HEK293 (cell line): ENCODE results near the gene ABLIM2.

Source experiments
- CTCF ChIA-PET: fragments of 350-600 bp; formaldehyde crosslinking; extraction: SDS; loops from one replicate; lab custom pipeline; 2021; ENCODE audit warnings: antibody characterized with exemption; lab: Yijun Ruan, JAX
- POLR2A ChIA-PET: fragments of 300-600 bp; formaldehyde crosslinking; extraction: SDS; loops from one replicate; lab custom pipeline; 2020; ENCODE audit warnings: antibody characterized with exemption, inconsistent platforms; lab: Yijun Ruan, JAX
- H3K27ac ChIP-seq: fragments of 200-500 bp; sonication (Bioruptor generic); 2 replicates; pipeline ENCODE4 v1.5.1; 2014; ENCODE audit warnings: low read depth, low read length, control low read depth, inconsistent platforms; ENCODE audit errors: extremely low read depth
- H3K36me3 ChIP-seq, 2 experiments: fragments of 200-500 bp in 1 of 2; sonication (Bioruptor generic) in 1 of 2; 1 replicate in 1 of 2; 2 replicates in 1 of 2; pipeline ENCODE4 v1.5.1; 2014 to 2017; ENCODE audit warnings: inconsistent platforms in 2 of 2, low read length in 2 of 2; ENCODE audit not compliant: control insufficient read depth in 2 of 2, insufficient read depth in 1 of 2
- H3K4me1 ChIP-seq: fragments of 200-500 bp; sonication (Bioruptor generic); 2 replicates; pipeline ENCODE4 v1.5.1; 2014; ENCODE audit warnings: mild to moderate bottlenecking, low read length, inconsistent platforms; ENCODE audit not compliant: control insufficient read depth, insufficient read depth
- H3K4me3 ChIP-seq: 2 replicates; pipeline ENCODE4 v1.5.1; 2011; ENCODE audit warnings: low read depth, mild to moderate bottlenecking, control low read depth, low read length, moderate library complexity
- H3K9me3 ChIP-seq: fragments of 200-500 bp; sonication (Bioruptor generic); 2 replicates; pipeline ENCODE4 v1.5.1; 2014; ENCODE audit warnings: low read depth, low read length, inconsistent platforms; ENCODE audit not compliant: control insufficient read depth, insufficient read depth
- EGR2 ChIP-seq: fragments of 450-650 bp; formaldehyde crosslinking; IDR thresholded peaks from 2 replicates; pipeline ENCODE4 v1.5.1; 2016; ENCODE audit warnings: low read depth, missing biosample characterization, missing genetic modification characterization
- MEIS1 ChIP-seq: sonication (generic); formaldehyde crosslinking; IDR thresholded peaks from 2 replicates; pipeline ENCODE4 v1.8.1; 2022; ENCODE audit warnings: missing genetic modification reagents, mild to moderate bottlenecking, borderline replicate concordance
- OSR2 ChIP-seq: fragments of 450-650 bp; formaldehyde crosslinking; IDR thresholded peaks from 2 replicates; pipeline ENCODE4 v1.5.1; 2016; ENCODE audit warnings: missing biosample characterization, missing genetic modification characterization
- PBX3 ChIP-seq: sonication (generic); formaldehyde crosslinking; IDR thresholded peaks from 2 replicates; pipeline ENCODE4 v1.8.1; 2022; ENCODE audit warnings: mild to moderate bottlenecking, moderate library complexity, missing genetic modification reagents
- REPIN1 ChIP-seq: fragments of 450-650 bp; formaldehyde crosslinking; IDR thresholded peaks from 2 replicates; pipeline ENCODE4 v1.5.1; 2017; ENCODE audit warnings: missing biosample characterization, missing genetic modification characterization, low read depth
- SALL2 ChIP-seq: fragments of 450-650 bp; formaldehyde crosslinking; IDR thresholded peaks from 2 replicates; pipeline ENCODE4 v1.5.0; 2017; ENCODE audit warnings: missing biosample characterization, mild to moderate bottlenecking, missing genetic modification characterization, borderline replicate concordance
- TCF7L2 ChIP-seq: IDR thresholded peaks from 2 replicates; pipeline ENCODE4 v1.6.1; 2011; ENCODE audit warnings: low read depth, mild to moderate bottlenecking, inconsistent platforms, low read length, moderate library complexity, borderline replicate concordance
- ZBTB48 ChIP-seq: fragments of 450-650 bp; formaldehyde crosslinking; IDR thresholded peaks from 2 replicates; pipeline ENCODE4 v1.5.1; 2016; ENCODE audit warnings: missing biosample characterization, missing genetic modification characterization
- ZFHX2 ChIP-seq: fragments of 450-650 bp; formaldehyde crosslinking; conservative IDR thresholded peaks from 2 replicates; pipeline ENCODE4 v1.5.1; 2016; ENCODE audit warnings: missing biosample characterization, missing genetic modification characterization
- ZIC2 ChIP-seq: fragments of 450-650 bp; formaldehyde crosslinking; IDR thresholded peaks from 2 replicates; pipeline ENCODE4 v1.5.1; 2016; ENCODE audit warnings: missing biosample characterization, missing genetic modification characterization
- ZNF10 ChIP-seq: fragments of 450-650 bp; formaldehyde crosslinking; IDR thresholded peaks from 2 replicates; pipeline ENCODE4 v1.5.1; 2017; ENCODE audit warnings: missing biosample characterization, missing genetic modification characterization
- ZNF155 ChIP-seq: fragments of 450-650 bp; formaldehyde crosslinking; IDR thresholded peaks from 2 replicates; pipeline ENCODE4 v1.5.1; 2016; ENCODE audit warnings: missing biosample characterization, missing genetic modification characterization
- ZNF16 ChIP-seq: fragments of 450-650 bp; formaldehyde crosslinking; IDR thresholded peaks from 2 replicates; pipeline ENCODE4 v1.5.1; 2016; ENCODE audit warnings: low read depth, missing biosample characterization, missing genetic modification characterization
- ZNF175 ChIP-seq: fragments of 450-650 bp; formaldehyde crosslinking; IDR thresholded peaks from 2 replicates; pipeline ENCODE4 v1.5.1; 2016; ENCODE audit warnings: missing biosample characterization, missing genetic modification characterization
- ZNF19 ChIP-seq: fragments of 450-650 bp; formaldehyde crosslinking; IDR thresholded peaks from 2 replicates; pipeline ENCODE4; 2016; ENCODE audit warnings: missing biosample characterization, missing genetic modification characterization, low read depth
- ZNF221 ChIP-seq: fragments of 450-650 bp; formaldehyde crosslinking; IDR thresholded peaks from 2 replicates; pipeline ENCODE4 v1.5.1; 2017; ENCODE audit warnings: missing biosample characterization, missing genetic modification characterization, borderline replicate concordance
- ZNF341 ChIP-seq: fragments of 450-650 bp; formaldehyde crosslinking; IDR thresholded peaks from 2 replicates; pipeline ENCODE4; 2016; ENCODE audit warnings: low read depth, missing biosample characterization, missing genetic modification characterization
- ZNF366 ChIP-seq: fragments of 450-650 bp; formaldehyde crosslinking; conservative IDR thresholded peaks from 2 replicates; pipeline ENCODE4 v1.5.1; 2016; ENCODE audit warnings: missing biosample characterization, missing genetic modification characterization
- ZNF416 ChIP-seq: fragments of 450-650 bp; formaldehyde crosslinking; IDR thresholded peaks from 2 replicates; pipeline ENCODE4 v1.5.1; 2016; ENCODE audit warnings: missing biosample characterization, missing genetic modification characterization
- ZNF544 ChIP-seq: fragments of 450-650 bp; formaldehyde crosslinking; IDR thresholded peaks from 2 replicates; pipeline ENCODE4 v1.5.0; 2017; ENCODE audit warnings: missing biosample characterization, missing genetic modification characterization
- ZNF560 ChIP-seq: fragments of 450-650 bp; formaldehyde crosslinking; IDR thresholded peaks from 2 replicates; pipeline ENCODE4 v1.5.1; 2017; ENCODE audit warnings: missing biosample characterization, missing genetic modification characterization, borderline replicate concordance
- ZNF654 ChIP-seq: fragments of 450-650 bp; formaldehyde crosslinking; IDR thresholded peaks from 2 replicates; pipeline ENCODE4 v1.5.1; 2016; ENCODE audit warnings: low read depth, missing biosample characterization, missing genetic modification characterization
- ZNF707 ChIP-seq: fragments of 450-650 bp; formaldehyde crosslinking; IDR thresholded peaks from 2 replicates; pipeline ENCODE4 v1.5.1; 2016; ENCODE audit warnings: missing biosample characterization, missing genetic modification characterization
- ZNF768 ChIP-seq: fragments of 450-650 bp; formaldehyde crosslinking; IDR thresholded peaks from 2 replicates; pipeline ENCODE4 v1.5.1; 2018; ENCODE audit warnings: missing biosample characterization, mild to moderate bottlenecking, missing genetic modification characterization
- ZNF843 ChIP-seq: fragments of 450-650 bp; formaldehyde crosslinking; IDR thresholded peaks from 2 replicates; pipeline ENCODE4 v1.5.1; 2016; ENCODE audit warnings: missing biosample characterization, missing genetic modification characterization
- TF ChIP-seq, protein P1 (sequence below): fragments of 450-650 bp; IDR thresholded peaks from 2 replicates; pipeline ENCODE4 v1.5.1; 2018; ENCODE audit warnings: missing biosample characterization, missing genetic modification characterization
- TF ChIP-seq, protein P2 (sequence below): fragments of 450-650 bp; formaldehyde crosslinking; IDR thresholded peaks from 2 replicates; pipeline ENCODE4 v1.5.1; 2016; ENCODE audit warnings: missing biosample characterization, missing genetic modification characterization

ABLIM2 gene

GRCh38 chr4:8024073-8024786, 134.4 kb downstream of the ABLIM2 start:
- no peak overlapping the region for H3K4me3 ChIP-seq
- H3K36me3 ChIP-seq: no peaks in the 10 kb centered on the region
- POLR2A ChIA-PET: no interaction called here
- CTCF ChIA-PET: no interaction called here
- TF ChIP-seq ZNF654 (tag by site-specific recombination): no peak
- TF ChIP-seq ZNF16: no peak
- TF ChIP-seq SALL2 (tag by site-specific recombination): no peak
- TF ChIP-seq PBX3: no peak
- no peak for TF ChIP-seq ZNF768 (tag by site-specific recombination)
- TF ChIP-seq, all 188 proteins: peak for 0
- no peaks in the 10 kb centered on the region for H3K4me1 ChIP-seq
- no peak overlapping the region for H3K27ac ChIP-seq
- H3K9me3 ChIP-seq: no peaks in the 10 kb centered on the region

DNA sequence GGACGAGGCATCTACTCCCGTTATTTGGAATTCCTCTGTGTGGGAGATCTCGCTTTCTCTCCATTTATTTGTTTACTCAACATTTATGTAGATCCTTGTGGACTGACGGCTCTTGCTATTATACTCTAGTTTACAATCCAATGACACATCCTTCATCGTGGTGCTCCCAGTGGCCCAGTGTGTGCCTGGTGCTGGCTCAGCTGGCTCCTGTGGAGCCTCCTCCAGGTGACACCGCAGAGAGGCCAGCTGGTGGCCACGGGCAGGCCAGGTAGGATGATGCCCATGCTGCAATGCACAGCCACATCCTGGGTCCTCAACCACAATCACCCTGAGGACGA, 134.9 kb downstream of the ABLIM2 start:
- POLR2A ChIA-PET: no interaction called here
- Histone ChIP-seq H3K27ac (no peak overlapping the region), H3K4me1 (no peaks in the 10 kb centered on the region), H3K36me3 (no peaks in the 10 kb centered on the region), H3K4me3 (no peak overlapping the region), H3K9me3 (no peaks in the 10 kb centered on the region)
- CTCF ChIA-PET: no interaction called here
- TF ChIP-seq REPIN1 (tag by site-specific recombination): no peak
- TF ChIP-seq MEIS1: no peak
- TF ChIP-seq, protein P1, sequence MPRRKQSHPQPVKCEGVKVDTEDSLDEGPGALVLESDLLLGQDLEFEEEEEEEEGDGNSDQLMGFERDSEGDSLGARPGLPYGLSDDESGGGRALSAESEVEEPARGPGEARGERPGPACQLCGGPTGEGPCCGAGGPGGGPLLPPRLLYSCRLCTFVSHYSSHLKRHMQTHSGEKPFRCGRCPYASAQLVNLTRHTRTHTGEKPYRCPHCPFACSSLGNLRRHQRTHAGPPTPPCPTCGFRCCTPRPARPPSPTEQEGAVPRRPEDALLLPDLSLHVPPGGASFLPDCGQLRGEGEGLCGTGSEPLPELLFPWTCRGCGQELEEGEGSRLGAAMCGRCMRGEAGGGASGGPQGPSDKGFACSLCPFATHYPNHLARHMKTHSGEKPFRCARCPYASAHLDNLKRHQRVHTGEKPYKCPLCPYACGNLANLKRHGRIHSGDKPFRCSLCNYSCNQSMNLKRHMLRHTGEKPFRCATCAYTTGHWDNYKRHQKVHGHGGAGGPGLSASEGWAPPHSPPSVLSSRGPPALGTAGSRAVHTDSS: no peak
- 0 out of 2 replicates have a peak, but pooled peaks have one; percentile 10 for TF ChIP-seq EGR2 (tag by site-specific recombination)
- TF ChIP-seq ZBTB48 (tag by site-specific recombination): no peak
- TF ChIP-seq ZNF544 (tag by site-specific recombination): no peak
- no peak for TF ChIP-seq ZNF843
- TF ChIP-seq ZNF175 (tag by site-specific recombination): no peak
- TF ChIP-seq ZNF19: no peak
- no peak for TF ChIP-seq OSR2 (tag by site-specific recombination)
- peak; percentile 84 for TF ChIP-seq ZIC2 (tag by site-specific recombination)

- Histone ChIP-seq H3K9me3 (no peaks in the 10 kb centered on the region), H3K4me3 (no peak overlapping the region), H3K4me1 (no peaks in the 10 kb centered on the region), H3K36me3 (no peaks in the 10 kb centered on the region), H3K27ac (no peak overlapping the region)
- CTCF ChIA-PET: no interaction called here
- POLR2A ChIA-PET: no interaction called here
- 0 out of 2 replicates have a peak, but pooled peaks have one; percentile 35 for TF ChIP-seq ZNF366
- no peak for TF ChIP-seq ZBTB48 (tag by site-specific recombination)
- no peak for TF ChIP-seq TCF7L2
- no peak for TF ChIP-seq ZNF221 (tag by site-specific recombination)
- TF ChIP-seq ZNF341 (tag by site-specific recombination): no peak
- TF ChIP-seq ZFHX2 (tag by site-specific recombination): peak; percentile 51; the same call in 1 of the 2 replicates
- TF ChIP-seq, protein P2, sequence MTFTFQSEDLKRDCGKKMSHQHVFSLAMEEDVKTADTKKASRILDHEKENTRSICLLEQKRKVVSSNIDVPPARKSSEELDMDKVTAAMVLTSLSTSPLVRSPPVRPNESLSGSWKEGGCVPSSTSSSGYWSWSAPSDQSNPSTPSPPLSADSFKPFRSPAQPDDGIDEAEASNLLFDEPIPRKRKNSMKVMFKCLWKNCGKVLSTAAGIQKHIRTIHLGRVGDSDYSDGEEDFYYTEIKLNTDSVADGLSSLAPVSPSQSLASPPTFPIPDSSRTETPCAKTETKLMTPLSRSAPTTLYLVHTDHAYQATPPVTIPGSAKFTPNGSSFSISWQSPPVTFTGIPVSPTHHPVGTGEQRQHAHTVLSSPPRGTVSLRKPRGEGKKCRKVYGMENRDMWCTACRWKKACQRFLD (tag by site-specific recombination): no peak
- TF ChIP-seq ZNF707 (tag by site-specific recombination): no peak
- no peak for TF ChIP-seq ZNF155 (tag by site-specific recombination)
- no peak for TF ChIP-seq ZNF10 (tag by site-specific recombination)
- TF ChIP-seq ZNF416 (tag by site-specific recombination): no peak
- no peak for TF ChIP-seq ZNF560 (tag by site-specific recombination)
Measured at GRCh38 chr4:8022767-8023695, 135.6 kb downstream of the ABLIM2 start.
